OCI-LY1 (cell line): Measurements from ENCODE around the gene TRIML1.

Experiments used
- CTCF ChIP-seq: fragments of 200-600 bp; sonication (generic), shearing (Covaris generic); IDR thresholded peaks from 2 replicates; pipeline ENCODE4 v1.5.1; 2017; ENCODE audit warnings: mild to moderate bottlenecking, antibody characterized with exemption, low read length, moderate library complexity, mixed read lengths
- EZH2 ChIP-seq: fragments of 200-600 bp; sonication (generic), shearing (Covaris generic); IDR thresholded peaks from 2 replicates; pipeline ENCODE4 v1.8.0; 2017; ENCODE audit warnings: borderline replicate concordance, mixed run types, mild to moderate bottlenecking, antibody characterized with exemption, low read length, moderate library complexity, mixed read lengths

DNA sequence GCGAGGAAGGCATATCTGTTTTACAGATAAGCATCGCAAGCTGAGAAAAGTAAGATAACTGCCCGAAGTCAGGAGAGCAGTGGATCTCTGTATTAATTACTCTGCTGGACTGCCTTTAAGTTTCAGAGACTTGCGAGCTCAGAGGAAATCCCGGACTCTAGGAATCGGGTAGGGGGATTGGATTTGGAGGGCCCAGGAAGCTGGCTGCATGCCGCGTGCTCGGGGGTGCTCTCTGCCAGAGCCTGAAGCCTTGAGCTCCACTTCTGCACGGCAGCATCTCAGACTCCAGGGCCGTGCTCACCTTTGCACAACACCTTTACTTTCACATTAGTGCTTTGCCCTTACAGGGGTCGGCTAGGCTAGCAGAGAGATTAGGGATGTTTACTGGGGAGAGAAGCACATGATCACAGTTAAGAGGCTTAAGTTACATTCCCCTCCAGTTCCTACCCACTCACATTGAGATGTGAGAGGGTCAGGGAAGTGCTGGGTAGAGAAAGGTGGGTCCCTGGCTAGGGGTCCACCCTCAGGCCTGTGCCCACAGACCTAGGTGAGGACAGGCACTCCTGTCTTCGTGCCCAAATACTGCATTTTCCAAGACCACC is 57.0 kb downstream of the TRIML1 start:
- TF ChIP-seq CTCF (no peak), EZH2 (no peak)
